ENCODE data around the gene CPED1. TPM values are rescaled to one million over a fixed set of nuclear protein-coding genes. Genes with fewer than 3 reads are reported as not detected.

CPED1 gene
- total RNA-seq, 1 donor from 2014 or later, result 0.09 TPM

DNA sequence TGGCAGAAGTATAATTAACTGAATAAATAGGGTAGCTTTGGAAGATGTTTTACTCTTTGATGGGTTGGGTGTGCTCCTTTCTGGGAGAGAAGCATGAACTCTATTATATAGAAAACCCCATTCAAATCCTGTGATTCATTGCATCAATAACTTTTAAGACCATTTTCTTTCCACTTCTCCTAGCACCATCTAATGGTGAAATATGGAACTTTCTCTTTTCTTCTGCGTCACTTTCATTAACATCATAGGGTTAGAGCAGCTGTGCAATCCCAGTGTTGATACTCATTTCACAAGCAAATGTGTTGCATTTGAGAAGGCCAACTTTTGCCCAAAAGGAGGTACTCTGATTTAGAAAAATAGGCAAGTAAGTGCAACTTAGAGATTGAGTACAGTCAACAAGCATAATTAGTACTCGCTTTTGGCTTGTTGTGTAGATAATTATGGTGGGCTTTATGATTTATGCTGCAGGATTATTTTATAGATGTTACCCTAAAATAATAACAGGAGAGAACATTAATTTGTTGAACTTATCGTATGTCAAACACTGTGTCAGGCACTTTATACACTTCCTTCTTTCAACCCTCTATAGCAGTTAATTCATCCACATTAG lies 92.9 kb downstream of the CPED1 start:
- TF ChIP-seq CTCF (IDR thresholded peaks at IDR 0.05), result peak; percentile 46
- intact Hi-C loops (cut with micrococcal nuclease), result loop anchor here (1.0 kb wide), 3 partner anchors 94 to 289 kb away; no protein-coding TSS in a partner anchor
- CTCF ChIA-PET, result interaction anchor here (0.6 to 4.5 kb wide), 9 partner anchors 12 to 290 kb away, joined by 3 to 48 read pairs (median 3); partner anchors contain the start of gene CPED1
- Mint-ChIP-seq H3K4me3 (no peak overlapping the region), H3K27ac (no peak overlapping the region), H3K27me3 (peaks cover 3% of the 10 kb centered on the region), H3K4me1 (peaks cover 11% of the 10 kb centered on the region), H3K36me3 (ENCODE audit: low read depth) (no peaks in the 10 kb centered on the region), H3K9me3 (no peaks in the 10 kb centered on the region)
- peak; percentile 83 for ATAC-seq (ENCODE audit: low read depth)
- POLR2A ChIA-PET, result interaction anchor here (1.0 kb wide), 1 partner anchor 131 kb away, joined by 11 read pairs; the partner anchor contains the start of gene ING3
- no peak for DNase-seq

DNA sequence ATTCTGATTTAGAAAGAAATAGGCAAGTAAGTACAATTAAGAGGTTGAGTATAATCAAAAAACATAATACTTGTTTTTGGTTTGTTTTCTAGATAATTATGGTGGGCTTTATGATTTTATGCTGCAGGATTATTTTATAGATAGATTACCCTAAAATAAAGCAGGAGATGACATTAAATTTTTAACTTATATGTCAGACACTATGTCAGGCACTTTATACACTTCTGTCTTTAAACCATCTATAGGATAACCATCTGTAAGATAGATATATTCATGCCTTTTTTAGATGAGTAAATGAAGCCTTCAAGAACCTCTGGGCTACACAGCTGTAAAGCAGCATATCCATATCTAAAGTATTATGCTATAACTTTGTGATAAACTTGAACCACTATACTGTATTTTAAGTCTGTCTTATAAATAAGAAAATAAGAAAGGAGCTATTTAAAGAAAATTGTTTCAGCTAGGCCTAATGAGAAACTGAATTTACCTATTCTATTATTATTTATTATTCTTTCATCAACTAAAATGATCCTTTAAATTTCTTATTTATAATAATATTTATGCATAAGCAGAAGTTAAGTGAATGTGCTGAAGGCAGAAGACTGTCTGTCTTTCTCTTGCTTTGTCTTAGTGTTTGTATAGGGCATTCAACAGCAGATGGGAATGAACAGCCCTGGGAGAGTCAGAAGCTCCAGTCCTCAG lies 94.0 kb downstream of the CPED1 start:
- intact Hi-C loops (cut with micrococcal nuclease), result no loop called here
- Mint-ChIP-seq H3K4me3 (no peak overlapping the region), H3K36me3 (ENCODE audit: low read depth) (no peaks in the 10 kb centered on the region), H3K27ac (no peak overlapping the region), H3K4me1 (peaks cover 8% of the 10 kb centered on the region), H3K27me3 (no peaks in the 10 kb centered on the region), H3K9me3 (no peaks in the 10 kb centered on the region)
- no peak for TF ChIP-seq CTCF (IDR thresholded peaks at IDR 0.05)
- ChIA-PET CTCF (interaction anchor here (1.1 to 4.5 kb wide), 7 partner anchors 11 to 291 kb away, joined by 3 to 48 read pairs (median 3); partner anchors contain the start of gene CPED1), POLR2A (no interaction called here)
- no peak for DNase-seq
- no peak for ATAC-seq (ENCODE audit: low read depth)

DNA sequence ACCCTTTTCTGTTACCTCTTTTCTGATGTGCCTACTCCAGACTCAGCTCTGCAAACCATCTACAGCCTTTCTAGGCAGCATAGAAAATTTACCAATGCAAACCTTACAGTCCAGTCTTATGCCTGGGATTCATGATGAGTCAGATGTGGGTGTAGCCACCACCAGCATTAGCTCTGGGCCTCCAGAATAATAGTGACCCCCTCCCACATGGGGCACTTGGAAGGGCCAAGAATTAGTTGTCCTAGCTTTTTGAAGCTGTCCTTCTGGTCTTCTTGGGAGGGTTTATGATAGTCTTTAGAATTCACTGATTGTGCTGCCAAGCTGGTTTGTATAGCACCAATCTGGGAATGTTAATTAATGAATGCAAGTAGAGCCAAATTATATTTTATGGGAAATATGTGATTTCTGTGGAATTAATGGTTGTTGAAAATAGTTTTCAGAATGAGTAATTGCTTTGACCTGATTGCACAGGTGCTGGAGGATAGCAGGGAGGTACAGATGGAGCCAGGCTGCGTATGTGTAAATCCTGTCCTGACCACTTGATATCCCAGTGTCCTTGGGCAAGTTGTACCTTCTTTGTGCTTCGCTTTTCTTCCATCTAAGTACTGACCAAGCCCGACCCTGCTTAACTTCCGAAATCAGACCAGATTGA lies 94.8 kb downstream of the CPED1 start:
- peaks cover 8% of the 10 kb centered on the region for H3K4me1 Mint-ChIP-seq
- no peaks in the 10 kb centered on the region for H3K36me3 Mint-ChIP-seq (ENCODE audit: low read depth)
- TF ChIP-seq CTCF (IDR thresholded peaks at IDR 0.05), result no peak
- intact Hi-C loops (cut with micrococcal nuclease), result no loop called here
- ATAC-seq (ENCODE audit: low read depth) (no peak), DNase-seq (no peak)
- no peaks in the 10 kb centered on the region for H3K27me3 Mint-ChIP-seq
- H3K4me3 Mint-ChIP-seq, result no peak overlapping the region
- ChIA-PET CTCF (interaction anchor here (1.4 to 4.5 kb wide), 5 partner anchors 10 to 292 kb away, joined by 3 to 48 read pairs (median 3); partner anchors contain the start of gene CPED1), POLR2A (no interaction called here)
- H3K27ac Mint-ChIP-seq, result no peak overlapping the region
- H3K9me3 Mint-ChIP-seq, result no peaks in the 10 kb centered on the region

DNA sequence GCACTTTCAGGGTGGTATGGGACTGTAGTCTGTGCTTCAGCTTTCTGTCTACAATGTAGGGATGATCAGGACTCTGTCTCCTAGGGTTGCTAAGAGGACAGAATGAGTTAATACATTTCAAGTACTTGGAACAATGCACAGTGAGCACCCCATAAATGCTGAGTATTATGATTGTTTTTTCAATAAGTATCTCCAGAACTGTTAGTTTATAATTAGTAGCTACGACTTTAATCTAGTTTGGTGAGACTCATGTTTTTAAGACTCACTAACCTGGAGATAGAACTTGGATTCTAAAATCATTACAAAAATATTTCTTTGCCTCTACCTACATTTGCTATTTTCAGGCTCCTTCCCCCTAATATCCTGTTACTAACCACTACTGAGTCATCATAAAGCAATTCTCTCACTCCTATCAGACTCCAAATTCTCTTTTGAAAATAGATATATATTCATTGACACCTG lies 95.3 kb downstream of the CPED1 start:
- no peak for ATAC-seq (ENCODE audit: low read depth)
- Mint-ChIP-seq H3K27me3 (no peaks in the 10 kb centered on the region), H3K27ac (no peak overlapping the region), H3K36me3 (ENCODE audit: low read depth) (no peaks in the 10 kb centered on the region), H3K9me3 (no peaks in the 10 kb centered on the region), H3K4me1 (peaks cover 8% of the 10 kb centered on the region), H3K4me3 (no peak overlapping the region)
- DNase-seq, result no peak
- POLR2A ChIA-PET, result no interaction called here
- CTCF ChIA-PET, result interaction anchor here (2.7 to 4.5 kb wide), 2 partner anchors 96 to 292 kb away, joined by 13 to 48 read pairs; partner anchors contain the start of gene CPED1
- intact Hi-C loops (cut with micrococcal nuclease), result no loop called here
- TF ChIP-seq CTCF (IDR thresholded peaks at IDR 0.05), result no peak

- ATAC-seq (ENCODE audit: low read depth), result no peak
- Mint-ChIP-seq H3K36me3 (ENCODE audit: low read depth) (no peaks in the 10 kb centered on the region), H3K9me3 (no peaks in the 10 kb centered on the region), H3K27ac (no peak overlapping the region), H3K4me1 (peaks cover 8% of the 10 kb centered on the region), H3K4me3 (no peak overlapping the region), H3K27me3 (no peaks in the 10 kb centered on the region)
- POLR2A ChIA-PET, result no interaction called here
- intact Hi-C loops (cut with micrococcal nuclease), result no loop called here
- CTCF ChIA-PET, result interaction anchor here (4.5 kb wide), 1 partner anchor 96 kb away, joined by 48 read pairs; the partner anchor contains the start of gene CPED1
- no peak for DNase-seq
- TF ChIP-seq CTCF (IDR thresholded peaks at IDR 0.05), result no peak
Observed at GRCh38 chr7:121084256-121084655, 95.7 kb downstream of the CPED1 start.
